Measurements from ENCODE around the gene MARS2. TPM values are rescaled to one million over a fixed set of nuclear protein-coding genes. Genes with fewer than 3 reads are reported as not detected.

Gene MARS2
- total and polyA plus RNA-seq, 10 donors, result 4.7 to 12.7 (median 9.8) TPM

GRCh38 chr2:197673106-197673505, 32.1 kb upstream of the MARS2 start:
- peak overlapping the region in 2 of 8 donors; percentile 30 to 37 for H3K4me3 ChIP-seq
- DNase-seq, result no peak

GRCh38 chr2:197673606-197674005, 31.6 kb upstream of the MARS2 start:
- DNase-seq, result no peak
- Histone ChIP-seq H3K9me3 (no peaks in the 10 kb centered on the region), H3K36me3 (no peaks in the 10 kb centered on the region), H3K4me3 (peak overlapping the region in 2 of 8 donors; percentile 30 to 37), H3K4me1 (no peaks in the 10 kb centered on the region), H3K27me3 (replicated peaks in 1 of 7) (peaks cover 0 to 15% (median 0%) of the 10 kb centered on the region in 7 donors), H3K27ac (no peak overlapping the region)
- 40 to 66% (median 53%) methylated on average over 1 of the region's 1 CpG for WGBS, 5 donors
- no peak for TF ChIP-seq POLR2AphosphoS5 (IDR thresholded peaks at IDR 0.05)
- TF ChIP-seq POLR2A (IDR thresholded peaks at IDR 0.05), result no peak
- TF ChIP-seq CTCF (IDR thresholded peaks at IDR 0.05 in 8 of 11, conservative IDR thresholded peaks at IDR 0.05 in 3 of 11), result no peak
- intact Hi-C loops (cut with DNase I; ENCODE audit: low total_unique reads), result no loop called here

More at GRCh38 chr2:197673106-197673505, 32.1 kb upstream of the MARS2 start:
- Histone ChIP-seq H3K27me3 (replicated peaks in 1 of 7) (peaks cover 0 to 15% (median 0%) of the 10 kb centered on the region in 7 donors), H3K9me3 (peaks cover 0 to under 1% (median 0%) of the 10 kb centered on the region in 8 donors), H3K36me3 (no peaks in the 10 kb centered on the region), H3K4me1 (no peaks in the 10 kb centered on the region), H3K27ac (no peak overlapping the region)
- TF ChIP-seq POLR2A (IDR thresholded peaks at IDR 0.05), result no peak
- no peak for TF ChIP-seq POLR2AphosphoS5 (IDR thresholded peaks at IDR 0.05)
- TF ChIP-seq CTCF (IDR thresholded peaks at IDR 0.05 in 8 of 11, conservative IDR thresholded peaks at IDR 0.05 in 3 of 11), result no peak
- WGBS, 5 donors, result 82 to 91% (median 88%) methylated on average over 5 of the region's 5 CpGs
- intact Hi-C loops (cut with DNase I; ENCODE audit: low total_unique reads), result no loop called here

GRCh38 chr2:197674060-197674459, 31.1 kb upstream of the MARS2 start:
- no peak overlapping the region for H3K27ac ChIP-seq
- no peaks in the 10 kb centered on the region for H3K9me3 ChIP-seq
- DNase-seq, result no peak
- H3K27me3 ChIP-seq (replicated peaks in 1 of 7), result peaks cover 0 to 15% (median 0%) of the 10 kb centered on the region in 7 donors
- intact Hi-C loops (cut with DNase I; ENCODE audit: low total_unique reads), result no loop called here
- no peak for TF ChIP-seq POLR2AphosphoS5 (IDR thresholded peaks at IDR 0.05)
- TF ChIP-seq POLR2A (IDR thresholded peaks at IDR 0.05), result no peak
- TF ChIP-seq CTCF (IDR thresholded peaks at IDR 0.05 in 8 of 11, conservative IDR thresholded peaks at IDR 0.05 in 3 of 11), result no peak
- H3K4me1 ChIP-seq, result no peaks in the 10 kb centered on the region
- 59 to 80% (median 76%) methylated on average over 1 of the region's 1 CpG for whole genome bisulfite sequencing, 5 donors
- peak overlapping the region in 3 of 8 donors; percentile 1 to 48 (median 37) for H3K4me3 ChIP-seq
- no peaks in the 10 kb centered on the region for H3K36me3 ChIP-seq

GRCh38 chr2:197674591-197674990, 30.6 kb upstream of the MARS2 start:
- Histone ChIP-seq H3K27ac (peak overlapping the region in 2 of 8 donors; percentile 41 to 49), H3K36me3 (no peaks in the 10 kb centered on the region), H3K4me3 (peak overlapping the region in 4 of 8 donors; percentile 1 to 48 (median 21)), H3K9me3 (no peaks in the 10 kb centered on the region), H3K27me3 (replicated peaks in 1 of 7) (peaks cover 0 to 15% (median 0%) of the 10 kb centered on the region in 7 donors), H3K4me1 (no peaks in the 10 kb centered on the region)
- 45 to 68% (median 59%) methylated on average over 3 of the region's 3 CpGs for WGBS, 5 donors
- TF ChIP-seq CTCF (IDR thresholded peaks at IDR 0.05 in 8 of 11, conservative IDR thresholded peaks at IDR 0.05 in 3 of 11) (no peak), POLR2A (IDR thresholded peaks at IDR 0.05) (no peak), POLR2AphosphoS5 (IDR thresholded peaks at IDR 0.05) (no peak)
- no peak for DNase-seq
- intact Hi-C loops (cut with DNase I; ENCODE audit: low total_unique reads), result no loop called here
